K562 treated with DMSO at 1 percent for 4 hours (cell line): ENCODE data around the gene CARD14. TPM values are rescaled to one million over a fixed set of nuclear protein-coding genes. Genes with fewer than 3 reads are reported as not detected.

Source experiments
- total RNA-seq: library from RNA; unstranded; fragments of 300-600 nt; gene quantifications from 2 replicates; pipeline ENCODE4 v1.2.3, GENCODE V29; 2022; ENCODE audit not compliant: insufficient read depth

Gene CARD14
- total RNA-seq: 0.18 TPM in 1 of 2 replicates, not detected in the other

GRCh38 chr17:80169784-80170500 is at the start of gene CARD14:
Gene CARD14 (plus strand): TSS chr17:80170030. CDS start chr17:80181439, 11,409 bp downstream.

GRCh38 chr17:80147035-80147822 is 22.6 kb upstream of the CARD14 start, which contains the start of gene EIF4A3:
Gene EIF4A3 (minus strand): TSS chr17:80147128. CDS start chr17:80146961, 167 bp downstream.

GRCh38 chr17:80220054-80220735 is 50.4 kb downstream of the CARD14 start, which contains the start of the genes SGSH and SLC26A11:
Gene SGSH (minus strand): TSS chr17:80220333. CDS start chr17:80220313, 20 bp downstream.
Gene SLC26A11 (plus strand): TSS chr17:80220427. CDS start chr17:80221561, 1,134 bp downstream.

Other genes with a start within 250 kb of the CARD14 start
- gene TBC1D16, start 134.2 kb upstream of the CARD14 start, total RNA-seq: 1.9 TPM in 1 of 2 replicates, not detected in the other
- not detected in 2 replicates for gene CCDC40, start 133.4 kb upstream of the CARD14 start, total RNA-seq
- gene GAA, start 68.4 kb upstream of the CARD14 start, total RNA-seq: 5.7 and 6.5 TPM in 2 replicates
- gene EIF4A3, start 22.9 kb upstream of the CARD14 start, total RNA-seq: 122 and 124 TPM in 2 replicates
- 13.0 and 23.7 TPM in 2 replicates for gene SGSH, start 50.3 kb downstream of the CARD14 start, total RNA-seq
- gene SLC26A11, start 50.4 kb downstream of the CARD14 start, total RNA-seq: 9.4 and 17.1 TPM in 2 replicates
- 49.5 and 85.2 TPM in 2 replicates for gene RNF213, start 90.8 kb downstream of the CARD14 start, total RNA-seq
- gene ENDOV, start 245.1 kb downstream of the CARD14 start, total RNA-seq: 8.7 and 10.1 TPM in 2 replicates